Measurements from ENCODE around the gene SPTBN1.

Gene SPTBN1

GRCh38 chr2:54446625-54447024 lies 9.5 kb upstream of the SPTBN1 start:
- DNase-seq, result no peak
- Mint-ChIP-seq H3K27ac (no peak overlapping the region), H3K36me3 (ENCODE audit: low read depth) (no peaks in the 10 kb centered on the region), H3K27me3 (peaks cover 7% of the 10 kb centered on the region), H3K4me3 (no peak overlapping the region), H3K4me1 (ENCODE audit: low read depth) (no peaks in the 10 kb centered on the region), H3K9me3 (no peaks in the 10 kb centered on the region)

GRCh38 chr2:54454548-54455130 lies 1.5 kb upstream of the SPTBN1 start:
- no peaks in the 10 kb centered on the region for H3K9me3 Mint-ChIP-seq
- H3K36me3 Mint-ChIP-seq (ENCODE audit: low read depth), result no peaks in the 10 kb centered on the region
- peak overlapping the region; percentile 49 for H3K4me3 Mint-ChIP-seq
- peaks cover 53% of the 10 kb centered on the region for H3K27me3 Mint-ChIP-seq
- H3K4me1 Mint-ChIP-seq (ENCODE audit: low read depth), result peaks cover 20% of the 10 kb centered on the region
- no peak for DNase-seq
- H3K27ac Mint-ChIP-seq, result no peak overlapping the region

GRCh38 chr2:54455131-54455562 lies 980 bp upstream of the SPTBN1 start:
- peaks cover 20% of the 10 kb centered on the region for H3K4me1 Mint-ChIP-seq (ENCODE audit: low read depth)
- H3K36me3 Mint-ChIP-seq (ENCODE audit: low read depth), result no peaks in the 10 kb centered on the region
- peaks cover 55% of the 10 kb centered on the region for H3K27me3 Mint-ChIP-seq
- H3K4me3 Mint-ChIP-seq, result peak overlapping the region; percentile 49
- DNase-seq, result no peak
- no peaks in the 10 kb centered on the region for H3K9me3 Mint-ChIP-seq
- H3K27ac Mint-ChIP-seq, result no peak overlapping the region

GRCh38 chr2:54456362-54456611 lies 160 bp downstream of the SPTBN1 start:
- H3K4me3 Mint-ChIP-seq, result peak overlapping the region; percentile 49
- H3K27me3 Mint-ChIP-seq, result peaks cover 63% of the 10 kb centered on the region
- H3K4me1 Mint-ChIP-seq (ENCODE audit: low read depth), result peaks cover 20% of the 10 kb centered on the region
- H3K36me3 Mint-ChIP-seq (ENCODE audit: low read depth), result no peaks in the 10 kb centered on the region
- H3K9me3 Mint-ChIP-seq, result no peaks in the 10 kb centered on the region
- no peak for DNase-seq
- H3K27ac Mint-ChIP-seq, result no peak overlapping the region

DNA sequence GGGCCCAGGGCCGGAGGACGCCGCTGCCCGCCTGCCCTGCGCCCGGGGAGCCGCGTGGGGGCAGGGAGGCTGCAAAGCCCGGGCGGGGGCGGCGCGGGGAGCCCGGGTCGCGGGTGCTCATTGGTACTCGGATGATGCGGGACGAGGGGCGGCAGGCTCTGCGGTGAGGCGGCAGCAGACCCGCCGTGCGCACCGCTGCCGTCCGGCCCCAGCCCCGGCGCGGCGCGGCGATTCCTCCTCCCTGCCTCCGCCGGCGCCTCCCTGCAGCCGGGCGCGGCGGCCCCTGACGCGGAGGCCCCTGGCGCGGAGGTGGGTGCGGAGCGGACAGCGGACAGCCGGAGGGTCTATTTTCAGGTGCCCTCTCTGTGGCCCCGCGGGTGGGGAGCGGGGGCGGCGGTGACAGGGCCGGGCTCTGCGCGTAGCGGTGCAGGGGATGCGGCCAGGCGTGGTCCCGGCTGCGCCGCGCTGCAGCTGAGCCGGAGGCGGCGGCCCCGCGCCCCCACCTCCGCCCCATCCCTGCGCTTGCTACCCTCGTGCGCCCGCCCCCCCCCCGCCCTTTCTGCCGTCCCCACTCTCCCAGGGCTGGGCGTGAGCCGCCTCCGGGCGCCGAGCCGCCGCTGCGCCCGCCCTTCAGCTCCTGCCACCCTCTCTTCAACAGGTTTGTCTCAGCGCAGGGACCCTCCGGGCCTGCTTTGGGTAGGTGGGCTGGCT lies 640 bp downstream of the SPTBN1 start:
- DNase-seq, result peak; percentile 49
- peaks cover 68% of the 10 kb centered on the region for H3K27me3 Mint-ChIP-seq
- peak overlapping the region; percentile 80 for H3K4me3 Mint-ChIP-seq
- H3K9me3 Mint-ChIP-seq, result no peaks in the 10 kb centered on the region
- H3K27ac Mint-ChIP-seq, result no peak overlapping the region
- peaks cover 20% of the 10 kb centered on the region for H3K4me1 Mint-ChIP-seq (ENCODE audit: low read depth)
- H3K36me3 Mint-ChIP-seq (ENCODE audit: low read depth), result no peaks in the 10 kb centered on the region

- H3K9me3 Mint-ChIP-seq, result no peaks in the 10 kb centered on the region
- peaks cover 20% of the 10 kb centered on the region for H3K4me1 Mint-ChIP-seq (ENCODE audit: low read depth)
- H3K27ac Mint-ChIP-seq, result no peak overlapping the region
- DNase-seq, result peak; percentile 47
- H3K27me3 Mint-ChIP-seq, result peaks cover 72% of the 10 kb centered on the region
- no peaks in the 10 kb centered on the region for H3K36me3 Mint-ChIP-seq (ENCODE audit: low read depth)
- H3K4me3 Mint-ChIP-seq, result peak overlapping the region; percentile 80
Observed at GRCh38 chr2:54457323-54458023, 1.3 kb downstream of the SPTBN1 start.

GRCh38 chr2:54459037-54459441 lies 2.9 kb downstream of the SPTBN1 start:
- Mint-ChIP-seq H3K9me3 (no peaks in the 10 kb centered on the region), H3K4me3 (no peak overlapping the region)

DNA sequence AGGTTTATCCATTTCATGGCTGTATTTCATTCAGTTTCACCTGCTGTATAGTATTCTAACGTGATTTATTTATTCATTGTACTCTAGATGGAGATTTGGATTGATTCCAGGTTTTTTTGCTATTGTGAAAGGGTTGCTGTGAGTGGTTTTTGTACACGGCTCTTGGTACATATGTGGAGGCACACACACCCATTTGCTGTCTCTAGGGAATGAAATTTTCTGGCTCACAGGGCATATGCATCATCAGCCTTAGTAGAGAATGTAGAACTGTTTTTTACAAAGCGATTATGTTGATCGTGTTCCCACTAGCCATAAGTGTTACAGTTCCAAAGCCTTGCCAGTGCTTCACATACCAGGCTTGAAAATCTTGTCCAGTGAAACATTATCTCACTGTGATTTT lies 5.1 kb downstream of the SPTBN1 start:
- H3K4me3 Mint-ChIP-seq, result no peak overlapping the region
- DNase-seq, result no peak
- H3K36me3 Mint-ChIP-seq (ENCODE audit: low read depth), result no peaks in the 10 kb centered on the region
- H3K27ac Mint-ChIP-seq, result no peak overlapping the region
- peaks cover 11% of the 10 kb centered on the region for H3K4me1 Mint-ChIP-seq (ENCODE audit: low read depth)
- H3K9me3 Mint-ChIP-seq, result no peaks in the 10 kb centered on the region
- peaks cover 72% of the 10 kb centered on the region for H3K27me3 Mint-ChIP-seq

More at GRCh38 chr2:54459037-54459441, 2.9 kb downstream of the SPTBN1 start:
- no peak for DNase-seq
- H3K4me1 Mint-ChIP-seq (ENCODE audit: low read depth), result peaks cover 20% of the 10 kb centered on the region
- no peak overlapping the region for H3K27ac Mint-ChIP-seq
- peaks cover 78% of the 10 kb centered on the region for H3K27me3 Mint-ChIP-seq
- no peaks in the 10 kb centered on the region for H3K36me3 Mint-ChIP-seq (ENCODE audit: low read depth)

- no peak for DNase-seq
- H3K4me1 Mint-ChIP-seq (ENCODE audit: low read depth), result no peaks in the 10 kb centered on the region
- peaks cover 50% of the 10 kb centered on the region for H3K27me3 Mint-ChIP-seq
- H3K36me3 Mint-ChIP-seq (ENCODE audit: low read depth), result no peaks in the 10 kb centered on the region
- no peaks in the 10 kb centered on the region for H3K9me3 Mint-ChIP-seq
- no peak overlapping the region for H3K4me3 Mint-ChIP-seq
- H3K27ac Mint-ChIP-seq, result no peak overlapping the region
Observed at GRCh38 chr2:54464341-54464740, 8.2 kb downstream of the SPTBN1 start.

DNA sequence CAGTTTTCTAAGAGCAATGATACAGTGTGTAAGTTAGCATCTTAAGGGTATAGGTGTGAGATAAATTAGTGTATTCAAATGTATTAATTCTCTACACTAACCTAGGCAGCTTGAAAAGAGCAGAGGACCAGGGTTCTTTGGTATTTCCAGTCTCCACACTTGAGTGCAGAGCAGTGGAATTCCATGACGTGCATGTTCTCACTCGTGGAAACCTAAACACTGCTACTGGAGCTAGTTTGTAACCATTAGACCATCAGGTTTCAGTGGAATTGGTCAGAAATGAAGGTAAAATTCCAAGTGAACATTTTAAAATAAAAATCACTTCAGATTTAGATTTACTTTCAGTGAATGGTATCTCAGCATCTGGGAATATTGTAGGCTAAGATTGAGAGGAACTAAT lies 9.0 kb downstream of the SPTBN1 start:
- no peaks in the 10 kb centered on the region for H3K4me1 Mint-ChIP-seq (ENCODE audit: low read depth)
- peaks cover 42% of the 10 kb centered on the region for H3K27me3 Mint-ChIP-seq
- H3K27ac Mint-ChIP-seq, result no peak overlapping the region
- no peak overlapping the region for H3K4me3 Mint-ChIP-seq
- DNase-seq, result no peak
- no peaks in the 10 kb centered on the region for H3K9me3 Mint-ChIP-seq
- no peaks in the 10 kb centered on the region for H3K36me3 Mint-ChIP-seq (ENCODE audit: low read depth)

DNA sequence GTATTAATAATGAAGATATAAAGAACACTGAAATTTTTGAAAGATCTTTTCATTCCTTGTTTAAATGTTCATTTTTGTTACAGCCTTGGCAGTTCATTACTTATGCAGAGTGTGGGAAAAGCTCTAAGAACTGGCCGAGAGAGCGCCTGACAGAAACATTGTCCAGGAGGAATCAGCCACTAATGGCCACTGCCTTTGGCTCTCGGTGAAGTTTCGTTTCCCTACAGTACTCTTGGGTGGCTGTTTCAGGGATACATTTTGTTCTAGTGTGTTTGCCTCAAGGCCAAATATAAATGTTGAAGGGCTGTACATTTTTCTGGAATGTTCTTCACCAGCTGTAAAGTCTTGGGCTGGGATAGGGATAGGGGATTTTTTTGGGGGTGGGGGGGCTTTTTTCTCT lies 10.7 kb downstream of the SPTBN1 start:
- no peak for DNase-seq
- no peak overlapping the region for H3K4me3 Mint-ChIP-seq
- H3K9me3 Mint-ChIP-seq, result no peaks in the 10 kb centered on the region
- H3K27ac Mint-ChIP-seq, result no peak overlapping the region
- H3K4me1 Mint-ChIP-seq (ENCODE audit: low read depth), result no peaks in the 10 kb centered on the region
- H3K36me3 Mint-ChIP-seq (ENCODE audit: low read depth), result no peaks in the 10 kb centered on the region
- peaks cover 24% of the 10 kb centered on the region for H3K27me3 Mint-ChIP-seq

GRCh38 chr2:54468673-54469072 lies 12.5 kb downstream of the SPTBN1 start:
- H3K9me3 Mint-ChIP-seq, result no peaks in the 10 kb centered on the region
- peaks cover 11% of the 10 kb centered on the region for H3K27me3 Mint-ChIP-seq
- H3K27ac Mint-ChIP-seq, result no peak overlapping the region
- H3K4me1 Mint-ChIP-seq (ENCODE audit: low read depth), result no peaks in the 10 kb centered on the region
- H3K36me3 Mint-ChIP-seq (ENCODE audit: low read depth), result no peaks in the 10 kb centered on the region
- no peak for DNase-seq
- no peak overlapping the region for H3K4me3 Mint-ChIP-seq

DNA sequence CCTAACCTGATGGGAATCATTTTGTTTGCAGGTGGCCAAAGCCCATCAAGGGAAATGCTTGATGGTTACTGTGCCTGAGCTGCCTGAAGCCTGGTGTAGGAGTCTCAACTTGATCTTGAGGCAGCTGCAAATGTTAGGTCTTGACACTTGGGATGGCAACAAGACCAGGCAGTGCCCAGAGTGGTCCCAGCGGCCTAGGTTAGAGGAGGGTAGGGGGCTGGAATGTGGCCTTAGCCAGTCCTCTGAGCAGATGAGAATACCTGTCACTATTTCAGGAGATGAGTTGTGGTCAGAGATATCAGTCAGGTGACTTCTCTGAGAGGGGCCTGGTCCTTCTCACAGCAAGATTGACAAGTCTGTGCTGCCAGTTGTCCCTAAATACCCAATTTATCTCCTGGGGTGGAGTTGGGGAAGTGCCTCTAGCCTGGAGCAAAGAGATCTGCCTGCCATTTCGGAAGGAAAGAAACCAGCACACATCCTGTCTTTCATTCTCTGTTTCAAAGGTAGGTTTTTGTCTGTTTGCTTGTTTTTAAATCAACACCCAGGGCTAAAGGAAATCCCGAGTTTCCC lies 13.4 kb downstream of the SPTBN1 start:
- DNase-seq, result no peak
- Mint-ChIP-seq H3K36me3 (ENCODE audit: low read depth) (no peaks in the 10 kb centered on the region), H3K4me1 (ENCODE audit: low read depth) (no peaks in the 10 kb centered on the region), H3K4me3 (no peak overlapping the region), H3K27me3 (peaks cover 4% of the 10 kb centered on the region), H3K9me3 (no peaks in the 10 kb centered on the region), H3K27ac (no peak overlapping the region)

DNA sequence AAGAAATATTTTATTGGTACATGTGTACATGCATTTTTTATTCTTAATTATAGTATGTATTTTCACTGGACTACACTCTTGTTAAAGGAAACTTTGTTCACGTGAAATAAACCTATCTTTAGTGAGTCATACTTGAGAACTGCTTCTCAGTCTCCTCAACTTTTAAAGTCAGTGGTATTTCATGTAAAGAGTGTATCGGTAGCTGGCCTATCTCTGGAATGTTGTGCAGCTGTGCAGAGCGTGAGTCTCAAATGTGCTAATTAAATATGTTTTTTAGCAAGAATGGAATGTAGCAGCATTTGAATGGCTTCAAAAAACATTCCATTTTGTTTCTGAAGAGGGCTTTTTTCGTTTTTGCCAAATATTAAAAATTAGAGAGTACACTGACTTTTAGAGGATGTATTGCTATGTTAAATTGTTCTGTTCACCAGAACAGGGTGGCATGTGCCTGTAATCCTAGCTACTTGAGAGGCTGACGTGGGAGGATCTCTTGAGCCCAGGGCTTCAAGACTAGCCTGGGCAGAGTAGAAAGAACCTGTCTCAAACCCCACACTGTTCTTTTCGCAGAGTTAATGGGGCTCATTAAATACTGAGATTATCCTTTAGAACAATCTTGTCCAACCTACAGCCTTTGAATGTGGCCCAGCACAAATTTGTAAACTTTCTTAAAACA lies 14.3 kb downstream of the SPTBN1 start:
- DNase-seq, result no peak
- Mint-ChIP-seq H3K36me3 (ENCODE audit: low read depth) (no peaks in the 10 kb centered on the region), H3K27ac (no peak overlapping the region), H3K4me1 (ENCODE audit: low read depth) (no peaks in the 10 kb centered on the region), H3K27me3 (no peaks in the 10 kb centered on the region), H3K9me3 (no peaks in the 10 kb centered on the region), H3K4me3 (no peak overlapping the region)

Data from activated T-cell treated with anti-CD3 and anti-CD28 coated beads, Interleukin-2, amount 50 U/mL, for 24 hours (primary cell).